ENCODE measurements around the gene NPAS3. TPM values are rescaled to one million over a fixed set of nuclear protein-coding genes. Genes with fewer than 3 reads are reported as not detected.

Gene NPAS3
- polyA plus RNA-seq, 2 of the 4 experiments (the other 2 are of a cell fraction) = not detected

- no peak for DNase-seq (ENCODE audit: low read depth in 1 of 2, low spot score in 1 of 2)
- no peak overlapping the region for H3K4me3 ChIP-seq
- 38% methylated on average over 6 of the region's 6 CpGs for WGBS (ENCODE audit: missing lambda C conversion rate)
- ATAC-seq = no peak
- FAIRE-seq = no peak
- H3K9me3 ChIP-seq = no peaks in the 10 kb centered on the region
- ChIA-PET POLR2A (no interaction called here), CTCF (interaction anchor here (0.9 kb wide), 1 partner anchor 35 kb away, joined by 3 read pairs; no protein-coding TSS in a partner anchor)
- H3K27ac ChIP-seq = no peak overlapping the region
- H3K4me1 ChIP-seq = no peaks in the 10 kb centered on the region
- no peak overlapping the region for H3K4me2 ChIP-seq
- TF ChIP-seq JUNB (IDR thresholded peaks at IDR 0.05) (no peak), ZSCAN20 (CRISPR knock-in tag; IDR thresholded peaks at IDR 0.05) (no peak), FOXS1 (CRISPR knock-in tag; IDR thresholded peaks at IDR 0.05) (no peak), HOXA7 (CRISPR knock-in tag; IDR thresholded peaks at IDR 0.05) (no peak), MYC (IDR thresholded peaks at IDR 0.05; ENCODE audit: borderline replicate concordance, low read length) (no peak), EHF (CRISPR knock-in tag; IDR thresholded peaks at IDR 0.05) (no peak), FOSB (CRISPR knock-in tag; IDR thresholded peaks at IDR 0.05) (no peak), ZNF302 (CRISPR knock-in tag; IDR thresholded peaks at IDR 0.05) (no peak), FOSL2 (IDR thresholded peaks at IDR 0.05) (no peak), FOSL2 (CRISPR knock-in tag; IDR thresholded peaks at IDR 0.05) (no peak)
Measured at GRCh38 chr14:33259764-33260163, 321.1 kb downstream of the NPAS3 start.

DNA sequence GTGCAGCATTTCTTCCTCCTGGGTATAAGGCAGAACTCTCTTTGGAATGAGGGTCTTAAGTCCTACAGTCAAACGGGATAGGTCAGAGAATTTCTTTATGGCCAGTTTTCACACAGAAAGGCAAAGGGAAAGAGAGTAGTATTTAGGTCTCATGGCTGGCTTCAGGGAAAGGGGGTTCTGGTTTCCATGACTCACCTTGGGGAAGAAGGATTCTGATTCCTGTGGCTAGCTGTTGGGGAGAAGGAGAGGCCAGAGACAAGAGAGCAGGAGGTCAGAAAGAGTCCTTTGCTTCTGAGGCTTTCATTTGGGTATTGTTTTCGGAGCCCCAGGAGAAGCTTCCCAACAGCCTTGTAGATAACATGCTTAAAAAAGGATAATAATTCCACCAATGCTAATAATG lies 332.5 kb downstream of the NPAS3 start:
- DNase-seq (ENCODE audit: low read depth in 1 of 2, low spot score in 1 of 2) (no peak), FAIRE-seq (no peak), ATAC-seq (no peak)
- Histone ChIP-seq H3K4me2 (no peak overlapping the region), H3K9me3 (no peaks in the 10 kb centered on the region), H3K27ac (no peak overlapping the region), H3K4me1 (no peaks in the 10 kb centered on the region), H3K4me3 (no peak overlapping the region)
- ChIA-PET POLR2A (no interaction called here), CTCF (no interaction called here)
- no peak for TF ChIP-seq FOXS1 (CRISPR knock-in tag; IDR thresholded peaks at IDR 0.05)
- TF ChIP-seq JUNB (IDR thresholded peaks at IDR 0.05) = no peak
- no peak for TF ChIP-seq HDAC2 (IDR thresholded peaks at IDR 0.05)
- WGBS (ENCODE audit: missing lambda C conversion rate) = 3% methylated on average over 2 of the region's 2 CpGs

DNA sequence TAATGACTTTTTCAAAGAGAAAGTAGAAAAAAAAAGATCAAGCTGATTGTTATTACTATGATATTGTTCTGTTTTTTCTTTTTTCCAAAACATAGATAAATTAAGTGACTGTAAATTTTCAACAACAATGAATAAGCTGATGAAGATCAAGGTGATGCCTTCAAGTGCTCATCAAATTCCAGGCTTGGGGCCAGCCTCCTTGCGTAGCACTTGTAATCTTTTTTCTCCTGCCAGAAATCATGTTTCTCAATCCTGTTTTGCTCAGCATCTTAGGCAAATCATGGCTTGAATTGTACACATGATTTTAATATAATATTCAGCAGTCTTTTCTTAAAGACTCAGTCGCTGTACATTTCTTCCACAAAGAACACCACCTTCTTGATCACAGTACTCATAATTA lies 333.2 kb downstream of the NPAS3 start:
- ChIA-PET CTCF (no interaction called here), POLR2A (no interaction called here)
- Histone ChIP-seq H3K4me3 (no peak overlapping the region), H3K4me1 (no peaks in the 10 kb centered on the region), H3K4me2 (no peak overlapping the region), H3K27ac (no peak overlapping the region), H3K9me3 (no peaks in the 10 kb centered on the region)
- TF ChIP-seq FOSB (CRISPR knock-in tag; IDR thresholded peaks at IDR 0.05) (no peak), CHD2 (IDR thresholded peaks at IDR 0.05; ENCODE audit: low read length, partially characterized antibody) (no peak)
- DNase-seq (ENCODE audit: low read depth in 1 of 2, low spot score in 1 of 2) (no peak), FAIRE-seq (no peak), ATAC-seq (no peak)
- 52% methylated on average over 2 of the region's 2 CpGs for WGBS (ENCODE audit: missing lambda C conversion rate)

GRCh38 chr14:33273978-33274377 lies 335.3 kb downstream of the NPAS3 start:
- ATAC-seq = no peak
- Histone ChIP-seq H3K27ac (no peak overlapping the region), H3K4me1 (no peaks in the 10 kb centered on the region), H3K4me2 (no peak overlapping the region), H3K9me3 (no peaks in the 10 kb centered on the region), H3K4me3 (no peak overlapping the region)
- ChIA-PET CTCF (no interaction called here), POLR2A (no interaction called here)
- WGBS (ENCODE audit: missing lambda C conversion rate) = 3% methylated on average over 4 of the region's 4 CpGs
- no peak for DNase-seq (ENCODE audit: low read depth in 1 of 2, low spot score in 1 of 2)
- FAIRE-seq = no peak
- no peak for TF ChIP-seq BHLHE40 (IDR thresholded peaks at IDR 0.05; ENCODE audit: low read depth, low read length)
- TF ChIP-seq, protein P1, sequence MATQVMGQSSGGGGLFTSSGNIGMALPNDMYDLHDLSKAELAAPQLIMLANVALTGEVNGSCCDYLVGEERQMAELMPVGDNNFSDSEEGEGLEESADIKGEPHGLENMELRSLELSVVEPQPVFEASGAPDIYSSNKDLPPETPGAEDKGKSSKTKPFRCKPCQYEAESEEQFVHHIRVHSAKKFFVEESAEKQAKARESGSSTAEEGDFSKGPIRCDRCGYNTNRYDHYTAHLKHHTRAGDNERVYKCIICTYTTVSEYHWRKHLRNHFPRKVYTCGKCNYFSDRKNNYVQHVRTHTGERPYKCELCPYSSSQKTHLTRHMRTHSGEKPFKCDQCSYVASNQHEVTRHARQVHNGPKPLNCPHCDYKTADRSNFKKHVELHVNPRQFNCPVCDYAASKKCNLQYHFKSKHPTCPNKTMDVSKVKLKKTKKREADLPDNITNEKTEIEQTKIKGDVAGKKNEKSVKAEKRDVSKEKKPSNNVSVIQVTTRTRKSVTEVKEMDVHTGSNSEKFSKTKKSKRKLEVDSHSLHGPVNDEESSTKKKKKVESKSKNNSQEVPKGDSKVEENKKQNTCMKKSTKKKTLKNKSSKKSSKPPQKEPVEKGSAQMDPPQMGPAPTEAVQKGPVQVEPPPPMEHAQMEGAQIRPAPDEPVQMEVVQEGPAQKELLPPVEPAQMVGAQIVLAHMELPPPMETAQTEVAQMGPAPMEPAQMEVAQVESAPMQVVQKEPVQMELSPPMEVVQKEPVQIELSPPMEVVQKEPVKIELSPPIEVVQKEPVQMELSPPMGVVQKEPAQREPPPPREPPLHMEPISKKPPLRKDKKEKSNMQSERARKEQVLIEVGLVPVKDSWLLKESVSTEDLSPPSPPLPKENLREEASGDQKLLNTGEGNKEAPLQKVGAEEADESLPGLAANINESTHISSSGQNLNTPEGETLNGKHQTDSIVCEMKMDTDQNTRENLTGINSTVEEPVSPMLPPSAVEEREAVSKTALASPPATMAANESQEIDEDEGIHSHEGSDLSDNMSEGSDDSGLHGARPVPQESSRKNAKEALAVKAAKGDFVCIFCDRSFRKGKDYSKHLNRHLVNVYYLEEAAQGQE (IDR thresholded peaks at IDR 0.05) = no peak
- TF ChIP-seq CEBPB (IDR thresholded peaks at IDR 0.05) = no peak
- no peak for TF ChIP-seq EHMT2 (IDR thresholded peaks at IDR 0.05; ENCODE audit: low read depth)
- no peak for TF ChIP-seq MYC (IDR thresholded peaks at IDR 0.05; ENCODE audit: borderline replicate concordance, low read length)
- TF ChIP-seq NFE2L2 (conservative IDR thresholded peaks at IDR 0.05; ENCODE audit: low read length) = no peak
- TF ChIP-seq, protein P2, sequence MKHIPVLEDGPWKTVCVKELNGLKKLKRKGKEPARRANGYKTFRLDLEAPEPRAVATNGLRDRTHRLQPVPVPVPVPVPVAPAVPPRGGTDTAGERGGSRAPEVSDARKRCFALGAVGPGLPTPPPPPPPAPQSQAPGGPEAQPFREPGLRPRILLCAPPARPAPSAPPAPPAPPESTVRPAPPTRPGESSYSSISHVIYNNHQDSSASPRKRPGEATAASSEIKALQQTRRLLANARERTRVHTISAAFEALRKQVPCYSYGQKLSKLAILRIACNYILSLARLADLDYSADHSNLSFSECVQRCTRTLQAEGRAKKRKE (CRISPR knock-in tag; IDR thresholded peaks at IDR 0.05; ENCODE audit: low read depth) = no peak
- TF ChIP-seq RNF2 (IDR thresholded peaks at IDR 0.05; ENCODE audit: borderline replicate concordance, low read depth) = no peak
- no peak for TF ChIP-seq CHD4 (IDR thresholded peaks at IDR 0.05; ENCODE audit: borderline replicate concordance)
- TF ChIP-seq RAD21 (conservative IDR thresholded peaks at IDR 0.05 in 1 of 2, IDR thresholded peaks at IDR 0.05 in 1 of 2) = no peak
- TF ChIP-seq USF2 (IDR thresholded peaks at IDR 0.05) = no peak
- TF ChIP-seq E2F6 (IDR thresholded peaks at IDR 0.05; ENCODE audit: borderline replicate concordance, low read depth) = no peak
- TF ChIP-seq SMC3 (IDR thresholded peaks at IDR 0.05) = no peak
- no peak for TF ChIP-seq PHF8 (IDR thresholded peaks at IDR 0.05; ENCODE audit: borderline replicate concordance, low read depth)
- TF ChIP-seq FOXS1 (CRISPR knock-in tag; IDR thresholded peaks at IDR 0.05) = no peak
- no peak for TF ChIP-seq JUN (IDR thresholded peaks at IDR 0.05)
- TF ChIP-seq HOXB5 (CRISPR knock-in tag; IDR thresholded peaks at IDR 0.05) = no peak
- no peak for TF ChIP-seq MAFK (IDR thresholded peaks at IDR 0.05; ENCODE audit: partially characterized antibody)

All from A549 (cell line).